ENCODE results near the gene TAX1BP1.

TAX1BP1 gene

GRCh38 chr7:27834179-27834921 lies 94.4 kb downstream of the TAX1BP1 start:
- H3K4me3 ChIP-seq (ENCODE audit: control insufficient read depth, low read depth, low read length): no peak overlapping the region
- DNase-seq (ENCODE audit: low read depth): no peak
- no peak for TF ChIP-seq CTCF (IDR thresholded peaks at IDR 0.05; ENCODE audit: control insufficient read depth, insufficient read depth, low read depth, low read length, missing control alignments)

GRCh38 chr7:27835376-27835775 lies 95.4 kb downstream of the TAX1BP1 start:
- H3K4me3 ChIP-seq (ENCODE audit: control insufficient read depth, low read depth, low read length): no peak overlapping the region
- no peak for TF ChIP-seq CTCF (IDR thresholded peaks at IDR 0.05; ENCODE audit: control insufficient read depth, insufficient read depth, low read depth, low read length, missing control alignments)
- no peak for DNase-seq (ENCODE audit: low read depth)

DNA sequence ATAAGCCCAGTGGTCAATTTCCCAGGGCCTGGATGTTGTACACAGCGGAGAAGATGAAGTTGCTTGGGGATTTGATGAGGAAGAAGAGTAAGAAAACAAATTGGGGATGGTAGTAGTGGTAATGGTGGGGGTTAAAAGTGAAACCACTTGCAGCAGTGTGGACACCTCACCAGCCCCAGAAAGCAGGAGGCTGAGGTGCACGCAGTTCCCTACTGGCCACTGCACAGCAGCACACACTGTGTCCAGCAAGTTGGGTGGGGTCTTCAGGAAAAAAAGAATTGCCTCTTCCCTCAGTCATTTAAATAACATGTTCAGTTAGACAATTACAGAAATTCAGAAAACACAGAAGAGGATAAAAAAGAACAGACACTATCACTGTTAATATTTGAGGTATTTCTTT lies 96.6 kb downstream of the TAX1BP1 start:
- DNase-seq (ENCODE audit: low read depth): no peak
- no peak for TF ChIP-seq CTCF (IDR thresholded peaks at IDR 0.05; ENCODE audit: control insufficient read depth, insufficient read depth, low read depth, low read length, missing control alignments)
- no peak overlapping the region for H3K4me3 ChIP-seq (ENCODE audit: control insufficient read depth, low read depth, low read length)

- H3K4me3 ChIP-seq (ENCODE audit: control insufficient read depth, low read depth, low read length): no peak overlapping the region
- TF ChIP-seq CTCF (IDR thresholded peaks at IDR 0.05; ENCODE audit: control insufficient read depth, insufficient read depth, low read depth, low read length, missing control alignments): no peak
- DNase-seq (ENCODE audit: low read depth): no peak
These were observed 99.1 kb downstream of the TAX1BP1 start for GRCh38 chr7:27839099-27839498.

DNA sequence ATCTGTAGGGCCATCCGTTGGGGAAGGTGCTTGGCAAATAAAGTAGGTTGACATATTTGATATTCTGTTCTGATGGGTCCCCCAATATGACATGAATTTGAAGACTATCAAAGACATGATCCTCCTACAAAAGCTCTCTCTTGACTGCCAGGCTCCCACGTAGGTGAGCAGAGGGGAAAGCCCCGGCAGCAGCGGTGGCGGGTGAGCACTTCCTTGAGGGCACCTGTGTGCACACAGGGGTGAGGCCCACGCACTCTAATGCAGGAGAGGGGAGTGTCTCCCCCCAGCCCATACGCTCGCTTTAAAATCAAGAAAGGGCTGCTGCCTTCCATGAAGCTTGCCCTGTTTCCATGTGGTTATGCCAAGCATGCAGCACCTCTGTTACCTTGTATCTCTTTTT lies 100.4 kb downstream of the TAX1BP1 start:
- DNase-seq (ENCODE audit: low read depth): no peak
- H3K4me3 ChIP-seq (ENCODE audit: control insufficient read depth, low read depth, low read length): no peak overlapping the region
- no peak for TF ChIP-seq CTCF (IDR thresholded peaks at IDR 0.05; ENCODE audit: control insufficient read depth, insufficient read depth, low read depth, low read length, missing control alignments)

GRCh38 chr7:27840760-27841364 lies 100.9 kb downstream of the TAX1BP1 start:
- H3K4me3 ChIP-seq (ENCODE audit: control insufficient read depth, low read depth, low read length): no peak overlapping the region
- TF ChIP-seq CTCF (IDR thresholded peaks at IDR 0.05; ENCODE audit: control insufficient read depth, insufficient read depth, low read depth, low read length, missing control alignments): no peak
- no peak for DNase-seq (ENCODE audit: low read depth)
